Measurements from ENCODE around the gene RITA1.
"Not testable (repeated sequence)": the region's sequence is repeated elsewhere in the genome, so short reads cannot be mapped to it uniquely, and the experiment has no call there.

RITA1 gene, protein sequence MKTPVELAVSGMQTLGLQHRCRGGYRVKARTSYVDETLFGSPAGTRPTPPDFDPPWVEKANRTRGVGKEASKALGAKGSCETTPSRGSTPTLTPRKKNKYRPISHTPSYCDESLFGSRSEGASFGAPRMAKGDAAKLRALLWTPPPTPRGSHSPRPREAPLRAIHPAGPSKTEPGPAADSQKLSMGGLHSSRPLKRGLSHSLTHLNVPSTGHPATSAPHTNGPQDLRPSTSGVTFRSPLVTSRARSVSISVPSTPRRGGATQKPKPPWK

DNA sequence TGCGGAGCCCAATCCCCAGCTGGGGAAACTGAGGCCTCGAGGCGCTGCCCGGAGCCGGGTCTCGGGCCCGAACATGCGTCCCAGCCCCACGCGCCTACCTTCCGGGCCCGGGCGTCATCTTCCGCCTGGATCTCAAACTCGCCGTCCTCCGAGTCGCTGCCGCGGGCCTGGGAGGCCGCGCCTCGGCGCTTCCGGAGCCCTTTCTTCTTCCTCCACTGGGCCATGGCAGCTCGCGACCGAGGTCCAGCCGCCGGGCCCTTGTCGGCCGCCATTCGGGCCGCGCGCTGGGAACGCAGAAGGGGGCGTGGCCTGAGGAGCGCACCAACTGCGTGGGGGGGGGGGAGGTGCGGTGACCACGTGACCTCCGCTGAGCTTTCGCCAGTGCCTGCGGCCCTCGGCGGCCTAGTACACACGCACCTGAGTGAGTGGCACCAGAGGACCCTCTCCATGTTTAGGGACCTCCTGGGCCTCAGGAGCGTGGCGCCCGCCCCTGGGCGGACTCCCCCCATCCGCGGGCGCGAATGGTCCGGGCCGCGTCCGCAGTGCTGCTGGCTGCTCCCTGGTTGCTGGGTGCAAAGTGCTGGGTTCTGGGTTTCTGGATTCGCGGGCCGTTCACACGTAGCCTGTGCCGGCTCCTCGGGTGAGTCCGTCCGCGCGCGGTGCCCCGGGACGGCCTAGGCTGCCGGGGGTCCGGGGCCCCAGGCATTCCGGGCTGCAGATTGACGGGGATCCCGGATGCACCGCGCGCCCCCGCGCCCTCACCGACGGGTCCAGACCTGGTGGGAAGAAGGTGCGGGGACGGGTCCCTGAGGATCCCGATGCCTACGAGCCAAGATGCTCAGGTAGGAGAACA is at the start of gene RITA1, which contains the start of gene DDX54:
TSS of gene RITA1 (plus strand) at position 542 of the 853 bp plus-strand sequence. CDS start 1,026 bp downstream, outside the sequence.
TSS of gene DDX54 (minus strand) at position 299 of the 853 bp plus-strand sequence. CDS start at position 272, 27 bp downstream.
- peak; percentile 39 for DNase-seq

- no peak for DNase-seq
Observed at GRCh38 chr12:113136128-113136989, 49.2 kb upstream of the RITA1 start.

- no peak for DNase-seq
Observed at GRCh38 chr12:113136990-113137511, 48.5 kb upstream of the RITA1 start.

DNA sequence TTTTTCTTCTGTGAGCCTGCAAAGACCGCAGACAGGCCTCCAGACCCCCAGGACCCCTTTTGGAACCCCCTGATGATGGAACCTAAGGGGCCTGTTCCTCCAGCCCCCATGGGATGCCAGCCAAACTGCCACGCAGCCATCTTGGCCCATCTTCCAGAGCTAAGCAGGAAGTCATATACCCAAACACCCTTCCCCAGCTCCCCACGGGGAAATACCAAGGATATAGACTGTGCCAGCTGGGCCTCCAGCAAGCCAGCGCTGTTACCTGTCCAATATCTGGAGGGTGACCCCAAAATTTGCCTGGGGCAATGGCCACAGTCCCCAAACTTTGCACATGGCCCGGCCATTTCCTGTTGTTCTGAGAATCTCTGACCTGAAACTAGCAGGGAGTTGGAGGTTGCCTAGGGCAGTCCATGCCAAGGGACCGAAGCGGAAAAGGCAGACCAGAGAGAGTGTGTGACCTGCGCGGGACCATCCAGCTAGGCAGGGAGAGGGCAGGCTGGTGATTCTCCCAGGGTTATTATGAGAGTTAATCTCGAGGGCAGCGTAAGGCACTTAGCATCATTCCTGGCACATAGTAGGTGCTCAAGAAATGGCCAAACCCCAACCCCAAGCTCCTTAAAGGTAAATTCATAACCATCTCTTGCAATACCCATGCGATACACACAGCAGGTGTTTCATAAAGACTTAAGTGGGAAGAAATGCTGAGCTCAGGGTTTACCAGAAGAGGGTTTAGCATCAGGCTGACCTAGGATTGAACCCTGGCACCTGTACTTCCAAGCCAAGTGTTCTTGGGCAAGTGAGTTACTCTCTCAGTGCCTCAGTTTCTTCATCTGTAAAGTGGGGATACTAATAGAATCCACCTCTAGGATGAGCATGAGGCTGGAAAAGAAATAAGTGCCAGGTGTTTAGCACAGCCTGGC is 47.4 kb upstream of the RITA1 start:
- DNase-seq, result no peak

- no peak for DNase-seq
Observed at GRCh38 chr12:113138826-113139225, 46.7 kb upstream of the RITA1 start.

GRCh38 chr12:113140706-113141105 is 44.8 kb upstream of the RITA1 start:
- no peak for DNase-seq

DNA sequence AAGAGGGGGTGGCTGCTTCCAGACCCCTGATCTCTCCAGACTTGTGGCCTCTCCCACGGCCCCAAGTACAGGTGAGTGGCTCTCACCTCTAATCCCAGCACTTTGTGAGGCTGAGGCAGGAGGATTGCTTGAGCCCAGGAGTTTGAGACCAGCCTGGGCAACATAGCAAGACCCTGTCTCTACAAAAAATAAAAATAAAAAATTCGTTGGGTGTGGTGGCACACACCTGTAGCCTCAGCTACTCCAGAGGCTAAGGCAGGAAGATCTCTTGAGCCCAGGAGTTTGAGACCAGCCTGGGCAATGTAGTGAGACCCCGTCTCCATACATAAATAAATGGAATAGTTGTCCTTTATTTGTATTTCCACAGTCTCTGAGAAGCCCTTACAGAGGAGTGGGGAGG is 43.8 kb upstream of the RITA1 start:
- DNase-seq, result not testable (repeated sequence)

DNA sequence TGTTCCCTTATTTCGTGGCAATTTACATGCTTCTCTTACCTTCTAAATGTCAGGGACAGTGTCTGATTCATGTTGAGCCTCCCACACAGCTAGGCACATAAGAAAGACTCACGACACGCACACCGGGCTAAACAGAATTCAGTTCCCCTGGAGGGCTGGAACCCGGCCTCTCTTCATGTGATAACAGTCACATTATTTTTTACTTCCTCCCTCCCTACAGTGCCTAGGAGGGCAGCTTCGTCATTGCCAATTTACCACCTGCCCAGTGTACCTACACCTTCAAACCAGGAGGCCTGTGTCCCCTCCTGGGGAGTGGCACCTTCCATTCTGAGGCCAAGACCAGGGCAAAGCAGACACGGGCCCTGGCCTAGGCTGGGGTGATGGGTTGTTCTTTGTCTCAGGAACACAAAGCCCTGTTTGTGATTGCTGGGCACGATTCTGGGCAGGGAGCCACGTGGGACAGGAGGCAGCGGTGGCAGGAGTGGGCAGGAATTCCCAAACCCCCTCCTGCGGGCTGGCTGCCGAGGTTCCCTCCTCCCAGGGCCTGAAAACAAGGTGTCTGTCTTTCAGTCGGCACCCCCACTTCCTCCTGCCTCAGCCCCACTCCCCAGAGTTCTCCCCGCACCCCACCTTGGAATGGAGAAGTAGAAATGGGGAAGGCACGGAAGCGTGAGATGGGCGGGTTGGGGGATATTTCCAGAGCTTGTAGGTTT is 43.2 kb upstream of the RITA1 start:
- DNase-seq, result no peak

GRCh38 chr12:113142886-113143332 is 42.6 kb upstream of the RITA1 start:
- DNase-seq, result no peak

- DNase-seq, result no peak
Observed at GRCh38 chr12:113143959-113144358, 41.6 kb upstream of the RITA1 start.

DNA sequence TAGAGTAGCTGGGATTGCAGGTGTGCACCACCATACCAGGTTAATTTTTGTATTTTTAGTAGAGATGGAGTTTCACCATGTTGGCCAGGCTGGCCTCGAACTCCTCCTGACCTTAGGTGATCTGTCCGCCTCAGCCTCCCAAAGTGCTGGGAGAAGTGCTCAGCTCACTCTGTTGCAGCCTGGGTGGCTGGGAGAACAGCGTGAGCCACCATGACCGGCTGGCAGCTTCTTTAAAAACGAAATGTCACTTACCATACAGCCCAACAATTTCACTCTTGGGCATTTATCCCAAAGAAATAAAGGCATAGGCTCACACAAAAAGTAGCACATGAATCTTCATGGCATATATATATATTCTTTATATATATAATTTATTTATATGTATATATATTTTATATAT is 40.7 kb upstream of the RITA1 start:
- DNase-seq, result no peak

DNA sequence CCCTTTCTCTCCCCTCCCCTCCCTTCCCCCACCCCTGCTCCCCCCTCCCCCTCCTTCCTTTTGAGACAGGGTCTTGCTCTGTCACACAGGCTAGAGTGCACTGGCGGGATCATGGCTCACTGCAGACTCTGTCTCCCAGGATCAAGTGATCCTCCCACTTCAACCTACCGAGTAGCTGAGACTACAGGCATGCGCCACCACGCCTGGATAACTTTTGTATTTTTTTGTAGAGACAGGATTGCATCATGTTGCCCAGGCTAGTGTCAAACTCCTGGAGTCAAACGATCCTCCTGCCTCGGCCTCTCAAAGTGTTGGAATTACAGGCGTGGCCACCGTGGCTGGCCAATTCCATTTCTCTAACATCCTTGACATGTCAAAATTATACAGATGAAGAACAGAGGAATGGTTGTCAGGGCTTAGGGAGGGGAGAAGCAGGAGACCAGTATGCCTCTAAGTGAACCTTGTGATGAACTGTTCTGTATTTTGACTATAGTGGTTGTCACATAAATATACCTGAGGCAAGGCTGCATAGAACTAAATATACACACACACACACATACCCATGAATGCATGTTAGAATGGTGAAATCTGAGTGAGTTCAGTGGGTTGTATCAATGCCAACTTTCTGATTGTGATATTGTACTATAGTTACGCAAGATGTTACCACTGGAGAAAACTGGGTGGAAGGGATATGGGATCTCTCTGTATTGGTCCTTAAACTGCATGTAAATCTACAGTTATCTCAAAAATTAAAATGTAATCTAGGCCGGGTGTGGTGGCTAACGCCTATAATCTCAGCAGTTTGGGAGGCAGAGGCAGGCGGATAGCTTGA is 39.6 kb upstream of the RITA1 start:
- no peak for DNase-seq

DNA sequence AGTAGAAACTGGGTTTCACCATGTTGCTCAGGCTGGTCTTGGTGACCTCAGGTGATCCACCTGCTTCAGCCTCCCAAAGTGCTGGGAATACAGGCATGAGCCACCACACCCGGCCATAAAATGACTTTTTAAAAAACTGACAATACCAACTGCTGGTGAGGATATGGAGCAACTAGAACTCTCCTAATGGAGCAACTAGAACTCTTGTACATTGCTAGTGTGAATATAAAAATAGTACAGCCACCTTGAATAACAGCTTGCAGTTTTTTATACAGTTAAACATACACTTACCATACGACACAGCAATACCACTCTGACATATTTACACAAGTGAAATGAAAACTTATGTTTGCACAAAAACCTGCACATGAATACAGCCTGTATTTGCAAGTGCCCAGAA is 38.5 kb upstream of the RITA1 start:
- DNase-seq, result no peak

GRCh38 chr12:113149361-113150150 is 36.0 kb upstream of the RITA1 start, which contains the start of gene CFAP73:
TSS of gene CFAP73 (plus strand) at chr12:113149724. CDS start at chr12:113149858, 134 bp downstream.
- DNase-seq, result peak; percentile 53

- no peak for DNase-seq
Observed at GRCh38 chr12:113151655-113152054, 33.9 kb upstream of the RITA1 start.

GRCh38 chr12:113152196-113152834 is 33.2 kb upstream of the RITA1 start:
- no peak for DNase-seq

- peak; percentile 38 for DNase-seq
Observed at GRCh38 chr12:113152835-113153814, 32.4 kb upstream of the RITA1 start.

Measured in amniotic stem cell (primary cell).